ENCODE measurements around the gene OSTF1.

OSTF1 gene

DNA sequence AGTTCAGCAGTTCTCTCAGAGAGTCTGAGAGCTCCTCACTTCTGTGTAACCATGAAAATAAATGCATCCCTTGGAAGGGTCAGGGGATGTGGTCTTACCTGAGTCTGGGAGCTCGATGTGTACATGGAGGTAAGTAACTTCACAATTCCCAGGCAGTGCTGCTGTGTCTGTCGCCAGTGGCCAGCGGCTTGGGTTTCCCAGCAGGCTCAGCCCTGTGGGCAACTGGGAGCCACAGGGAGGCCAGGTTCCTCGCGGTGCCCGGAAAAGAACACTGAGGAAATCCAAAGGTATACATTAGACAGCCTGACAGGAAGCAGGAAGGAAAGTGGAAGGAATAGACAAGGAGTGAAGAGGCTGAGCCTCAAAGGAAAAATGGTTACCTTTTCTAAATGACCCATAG is 62.2 kb downstream of the OSTF1 start:
- no peak for DNase-seq (ENCODE audit: low read depth, low spot score)
- ChIA-PET POLR2A (no interaction called here), CTCF (interaction anchor here (1.4 kb wide), 1 partner anchor 35 kb away, joined by 3 read pairs; no protein-coding TSS in a partner anchor)
- no peak overlapping the region for H3K4me3 ChIP-seq (ENCODE audit: low read depth, low read length)
- TF ChIP-seq, protein P1, sequence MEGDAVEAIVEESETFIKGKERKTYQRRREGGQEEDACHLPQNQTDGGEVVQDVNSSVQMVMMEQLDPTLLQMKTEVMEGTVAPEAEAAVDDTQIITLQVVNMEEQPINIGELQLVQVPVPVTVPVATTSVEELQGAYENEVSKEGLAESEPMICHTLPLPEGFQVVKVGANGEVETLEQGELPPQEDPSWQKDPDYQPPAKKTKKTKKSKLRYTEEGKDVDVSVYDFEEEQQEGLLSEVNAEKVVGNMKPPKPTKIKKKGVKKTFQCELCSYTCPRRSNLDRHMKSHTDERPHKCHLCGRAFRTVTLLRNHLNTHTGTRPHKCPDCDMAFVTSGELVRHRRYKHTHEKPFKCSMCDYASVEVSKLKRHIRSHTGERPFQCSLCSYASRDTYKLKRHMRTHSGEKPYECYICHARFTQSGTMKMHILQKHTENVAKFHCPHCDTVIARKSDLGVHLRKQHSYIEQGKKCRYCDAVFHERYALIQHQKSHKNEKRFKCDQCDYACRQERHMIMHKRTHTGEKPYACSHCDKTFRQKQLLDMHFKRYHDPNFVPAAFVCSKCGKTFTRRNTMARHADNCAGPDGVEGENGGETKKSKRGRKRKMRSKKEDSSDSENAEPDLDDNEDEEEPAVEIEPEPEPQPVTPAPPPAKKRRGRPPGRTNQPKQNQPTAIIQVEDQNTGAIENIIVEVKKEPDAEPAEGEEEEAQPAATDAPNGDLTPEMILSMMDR (IDR thresholded peaks at IDR 0.05; ENCODE audit: insufficient read depth, low read length, missing control alignments), result no peak

DNA sequence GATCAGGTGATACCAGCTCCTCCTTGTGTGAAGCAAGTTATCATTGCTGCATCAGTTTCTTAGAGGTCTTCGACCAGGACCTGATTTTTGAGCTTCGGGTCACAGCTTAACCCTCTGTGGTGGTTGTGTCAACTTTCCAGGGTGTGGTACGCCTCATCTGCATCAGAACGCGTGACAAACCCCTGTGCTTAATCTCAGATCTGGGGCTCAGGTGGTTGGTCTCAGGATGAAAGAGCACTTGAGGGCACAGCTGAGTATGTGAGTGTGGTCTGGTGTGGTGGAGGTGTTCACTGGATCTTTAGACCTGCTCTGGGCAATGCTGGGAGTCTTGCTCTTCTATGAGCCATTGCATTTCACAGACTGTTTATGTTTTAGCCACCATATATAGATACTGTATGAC is 64.1 kb downstream of the OSTF1 start:
- H3K4me3 ChIP-seq (ENCODE audit: low read depth, low read length), result no peak overlapping the region
- ChIA-PET CTCF (interaction anchor here (0.7 kb wide), 1 partner anchor 8 kb away, joined by 3 read pairs; no protein-coding TSS in a partner anchor), POLR2A (no interaction called here)
- DNase-seq (ENCODE audit: low read depth, low spot score), result no peak
- TF ChIP-seq, protein P1 (IDR thresholded peaks at IDR 0.05; ENCODE audit: insufficient read depth, low read length, missing control alignments), result no peak

- ChIA-PET CTCF (no interaction called here), POLR2A (no interaction called here)
- no peak overlapping the region for H3K4me3 ChIP-seq (ENCODE audit: low read depth, low read length)
- TF ChIP-seq, protein P1 (IDR thresholded peaks at IDR 0.05; ENCODE audit: insufficient read depth, low read length, missing control alignments), result no peak
- no peak for DNase-seq (ENCODE audit: low read depth, low spot score)
These were observed 68.5 kb downstream of the OSTF1 start for GRCh38 chr9:75156858-75157257.

DNA sequence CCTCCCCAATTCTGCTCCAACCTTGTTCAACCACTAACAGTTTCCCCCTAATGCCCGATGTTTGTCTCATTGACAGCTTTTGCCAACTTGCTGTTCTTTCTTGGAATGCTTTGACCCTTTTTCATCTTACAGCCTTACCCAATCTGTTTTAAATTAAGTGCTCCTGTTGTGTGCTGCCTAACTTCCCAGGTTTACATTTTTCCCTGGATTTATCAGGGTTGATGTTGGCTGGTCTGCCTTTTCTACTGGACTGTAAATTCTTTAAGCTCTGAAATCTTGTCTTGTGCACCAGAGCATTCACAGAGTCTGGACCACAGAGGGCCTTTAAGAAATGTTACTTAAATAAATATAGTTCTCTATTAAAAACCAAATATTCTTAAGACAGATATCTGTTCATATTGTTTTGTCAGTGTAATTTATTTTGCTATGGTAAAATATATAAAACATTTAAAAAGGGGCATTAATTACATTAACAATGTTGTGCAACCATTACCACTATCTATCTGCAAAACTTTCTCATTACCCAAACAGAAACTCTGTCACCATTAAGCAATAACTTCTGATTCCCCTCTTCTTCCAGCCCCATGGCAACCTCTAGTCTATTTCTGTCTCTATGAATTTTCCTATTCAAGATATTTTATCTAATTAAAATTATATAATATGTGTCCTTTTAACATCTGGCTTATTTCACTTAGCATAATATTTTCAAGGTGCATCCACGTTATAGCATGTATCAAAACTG is 73.0 kb downstream of the OSTF1 start:
- DNase-seq (ENCODE audit: low read depth, low spot score), result no peak
- no peak overlapping the region for H3K4me3 ChIP-seq (ENCODE audit: low read depth, low read length)
- TF ChIP-seq, protein P1 (IDR thresholded peaks at IDR 0.05; ENCODE audit: insufficient read depth, low read length, missing control alignments), result no peak
- ChIA-PET POLR2A (no interaction called here), CTCF (interaction anchor here (1.0 to 1.9 kb wide), 2 partner anchors 9 to 24 kb away, joined by 3 to 8 read pairs; no protein-coding TSS in a partner anchor)

DNA sequence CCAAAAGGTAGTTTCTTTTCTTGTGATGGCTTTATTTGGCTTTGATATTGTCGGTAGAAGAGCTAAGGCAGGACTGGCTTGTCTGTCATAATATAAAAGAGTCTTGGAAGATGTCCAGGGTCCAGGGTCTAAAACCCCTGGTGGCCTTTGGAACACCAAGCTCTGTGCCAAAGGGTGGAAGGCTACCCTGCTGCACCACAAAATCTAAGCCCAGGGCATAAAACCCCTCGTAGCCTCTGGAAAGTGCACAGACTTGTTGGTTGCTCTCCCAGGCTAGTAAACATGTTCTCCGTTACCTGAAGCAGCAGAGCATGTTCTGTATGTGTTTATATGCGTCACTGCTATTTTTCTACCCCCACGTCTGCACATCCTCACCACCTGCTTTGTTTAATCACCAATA is 75.5 kb downstream of the OSTF1 start:
- ChIA-PET CTCF (interaction anchor here (0.9 kb wide), 1 partner anchor 76 kb away, joined by 3 read pairs; the partner anchor contains the start of genes NMRK1 and OSTF1), POLR2A (no interaction called here)
- H3K4me3 ChIP-seq (ENCODE audit: low read depth, low read length), result no peak overlapping the region
- DNase-seq (ENCODE audit: low read depth, low spot score), result no peak
- TF ChIP-seq, protein P1 (IDR thresholded peaks at IDR 0.05; ENCODE audit: insufficient read depth, low read length, missing control alignments), result no peak

DNA sequence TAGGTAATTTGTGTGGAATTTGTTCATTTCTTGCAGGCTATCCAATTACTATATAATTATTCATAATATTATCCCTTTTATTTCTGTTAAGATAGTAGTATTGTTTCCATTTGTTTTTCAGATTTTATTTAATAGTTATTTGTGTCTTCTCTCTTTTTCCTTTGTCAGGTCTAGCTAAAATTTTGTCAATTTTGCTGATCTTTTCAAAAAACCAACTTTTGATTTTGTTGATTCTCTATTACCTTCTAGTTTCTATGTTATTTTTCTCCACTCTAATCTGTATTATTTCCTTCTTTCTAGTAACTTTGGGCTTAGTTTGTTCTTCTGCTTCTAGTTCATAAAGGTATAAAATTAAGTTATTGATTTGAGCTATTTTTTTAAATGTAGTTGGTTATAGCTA is 76.3 kb downstream of the OSTF1 start:
- TF ChIP-seq, protein P1 (IDR thresholded peaks at IDR 0.05; ENCODE audit: insufficient read depth, low read length, missing control alignments), result no peak
- no peak for DNase-seq (ENCODE audit: low read depth, low spot score)
- no peak overlapping the region for H3K4me3 ChIP-seq (ENCODE audit: low read depth, low read length)
- CTCF ChIA-PET, result interaction anchor here (1.5 kb wide), 1 partner anchor 390 kb away, joined by 3 read pairs; no protein-coding TSS in a partner anchor
- POLR2A ChIA-PET, result no interaction called here
